GM23338 (cell line): ENCODE data around the gene GRAMD1A. TPM values are rescaled to one million over a fixed set of nuclear protein-coding genes. Genes with fewer than 3 reads are reported as not detected.
A peak's percentile ranks its signal among the peaks of the same experiment; 100 is the strongest.

Experiments
- ATAC-seq: fragments of 200-7000 bp; cut with Tn5 transposase; 3 replicates; pipeline ENCODE4 v1.9.1; 2020
- DNase-seq: peaks from one replicate; pipeline ENCODE4 v3.0.0-alpha.2; 2015; ENCODE audit warnings: low spot score
- H2AFZ ChIP-seq: fragments of 200-600 bp; sonication (generic); 2 replicates; pipeline ENCODE4 v1.8.0; 2016; ENCODE audit warnings: antibody characterized with exemption, mild to moderate bottlenecking, moderate library complexity
- H3F3A ChIP-seq: fragments of 200-600 bp; sonication (generic); replicated peaks from 2 replicates; pipeline ENCODE4 v1.8.0; 2017; ENCODE audit warnings: antibody characterized with exemption, mixed run types, low read depth
- H3K27ac ChIP-seq: fragments of 200-600 bp; sonication (generic); 2 replicates; pipeline ENCODE4 v1.6.1; 2016; ENCODE audit warnings: low read depth
- H3K27me3 ChIP-seq: fragments of 200-600 bp; sonication (generic); 2 replicates; pipeline ENCODE4 v1.8.0; 2016; ENCODE audit warnings: mild to moderate bottlenecking, mixed run types, moderate library complexity; ENCODE audit not compliant: insufficient read depth
- H3K36me3 ChIP-seq: fragments of 200-600 bp; sonication (generic); 2 replicates; pipeline ENCODE4 v1.8.0; 2016; ENCODE audit warnings: mild to moderate bottlenecking; ENCODE audit not compliant: insufficient read depth
- H3K4me1 ChIP-seq: fragments of 200-600 bp; sonication (generic); 2 replicates; pipeline ENCODE4 v1.8.0; 2016; ENCODE audit warnings: mild to moderate bottlenecking, moderate library complexity; ENCODE audit not compliant: insufficient read depth
- H3K4me2 ChIP-seq: fragments of 200-600 bp; sonication (generic); 2 replicates; pipeline ENCODE4 v1.7.1; 2017; ENCODE audit warnings: mixed run types
- H3K4me3 ChIP-seq: fragments of 200-600 bp; sonication (generic); 2 replicates; pipeline ENCODE4 v1.6.1; 2016; ENCODE audit warnings: mixed run types
- H3K79me2 ChIP-seq: fragments of 200-600 bp; sonication (generic); replicated peaks from 2 replicates; pipeline ENCODE4 v1.8.0; 2017; ENCODE audit warnings: mild to moderate bottlenecking; ENCODE audit not compliant: insufficient read depth
- H3K9me2 ChIP-seq: fragments of 200-600 bp; sonication (generic); 2 replicates; pipeline ENCODE4 v1.8.0; 2017; ENCODE audit not compliant: insufficient read depth
- H4K20me1 ChIP-seq: fragments of 200-600 bp; sonication (generic); replicated peaks from 2 replicates; pipeline ENCODE4 v1.8.0; 2017; ENCODE audit warnings: mild to moderate bottlenecking; ENCODE audit not compliant: insufficient read depth
- H3K27ac Mint-ChIP-seq: 2 replicates; pipeline ENCODE4 v1.8.0; 2020; ENCODE audit warnings: inconsistent platforms, mild to moderate bottlenecking, moderate library complexity, mixed read lengths
- H3K27me3 Mint-ChIP-seq: 3 replicates; pipeline ENCODE4 v1.8.0; 2022; ENCODE audit warnings: low read depth, mild to moderate bottlenecking, moderate library complexity, mixed read lengths, inconsistent platforms; ENCODE audit not compliant: insufficient read depth, poor library complexity
- H3K36me3 Mint-ChIP-seq: 3 replicates; pipeline ENCODE4 v1.8.0; 2021; ENCODE audit warnings: low read depth, mild to moderate bottlenecking, inconsistent platforms, moderate library complexity, mixed read lengths
- H3K4me1 Mint-ChIP-seq: 3 replicates; pipeline ENCODE4 v1.8.0; 2020; ENCODE audit warnings: mild to moderate bottlenecking, inconsistent platforms, mixed read lengths
- H3K4me3 Mint-ChIP-seq: 3 replicates; pipeline ENCODE4 v1.8.0; 2021; ENCODE audit warnings: moderate library complexity, mild to moderate bottlenecking, inconsistent platforms, mixed read lengths
- H3K9me3 Mint-ChIP-seq: 3 replicates; pipeline ENCODE4 v1.8.0; 2020; ENCODE audit warnings: moderate library complexity, mild to moderate bottlenecking, inconsistent platforms, mixed read lengths
- CREB1 ChIP-seq: fragments of 250-450 bp; sonication (Bioruptor Pico); IDR thresholded peaks from 2 replicates; pipeline ENCODE4 v1.5.0; 2020; ENCODE audit warnings: low read depth, mild to moderate bottlenecking, moderate library complexity
- CTCF ChIP-seq, 2 experiments: fragments of 200-600 bp in 1 of 2; sonication (generic) in 1 of 2; conservative IDR thresholded peaks; 2 replicates each; pipeline versions ENCODE4 v1.5.1 to v1.6.1; 2016 to 2017; ENCODE audit warnings: antibody characterized with exemption in 2 of 2, low read depth in 2 of 2, mild to moderate bottlenecking in 2 of 2, moderate library complexity in 1 of 2
- ETS1 ChIP-seq: IDR thresholded peaks from 2 replicates; pipeline ENCODE4 v1.6.1; 2016; ENCODE audit warnings: antibody characterized with exemption
- EZH2 ChIP-seq: fragments of 200-600 bp; sonication (generic); IDR thresholded peaks from one replicate; pipeline ENCODE4 v1.8.0; 2017; ENCODE audit warnings: antibody characterized with exemption, mild to moderate bottlenecking, low read depth; ENCODE audit not compliant: unreplicated experiment
- EZH2phosphoT487 ChIP-seq: fragments of 200-600 bp; sonication (generic); IDR thresholded peaks from one replicate; pipeline ENCODE4 v1.8.1; 2018; ENCODE audit warnings: antibody characterized with exemption; ENCODE audit not compliant: unreplicated experiment
- JUNB ChIP-seq: IDR thresholded peaks from one replicate; pipeline ENCODE4 v1.6.1; 2016; ENCODE audit warnings: antibody characterized with exemption; ENCODE audit not compliant: unreplicated experiment
- NANOG ChIP-seq: IDR thresholded peaks from 2 replicates; pipeline ENCODE4 v1.6.1; 2016; ENCODE audit warnings: antibody characterized with exemption, borderline replicate concordance
- POLR2AphosphoS5 ChIP-seq: IDR thresholded peaks from 2 replicates; pipeline ENCODE4 v1.6.1; 2016; ENCODE audit warnings: antibody characterized with exemption, low read depth
- STAT1 ChIP-seq: IDR thresholded peaks from one replicate; pipeline ENCODE4 v1.6.1; 2016; ENCODE audit warnings: antibody characterized with exemption; ENCODE audit not compliant: unreplicated experiment
- ZNF114 ChIP-seq: fragments of 250-450 bp; sonication (Bioruptor Pico); IDR thresholded peaks from 2 replicates; pipeline ENCODE4 v1.5.0; 2020; ENCODE audit warnings: mild to moderate bottlenecking, moderate library complexity
- ZNF331 ChIP-seq: fragments of 250-450 bp; sonication (Bioruptor Pico); IDR thresholded peaks from 2 replicates; pipeline ENCODE4 v1.5.0; 2020; ENCODE audit warnings: low read depth, mild to moderate bottlenecking, moderate library complexity
- polyA plus RNA-seq: library from polyadenylated mRNA; unstranded; fragments of >200 nt; fragmentation: Nextera tagmentation; extraction: Ambion mirVana; gene quantifications from 2 replicates; pipeline ENCODE4 v1.2.1, GENCODE V29; 2016
- total RNA-seq: library from RNA; depleted of rRNA; stranded (reverse); fragments of >200 nt; shearing (Covaris generic); gene quantifications from 2 replicates; pipeline ENCODE4 v1.2.3, GENCODE V29; 2014
- TF ChIP-seq, protein P1 (sequence below): IDR thresholded peaks from one replicate; pipeline ENCODE4 v1.6.1; 2018; ENCODE audit warnings: antibody characterized with exemption; ENCODE audit not compliant: unreplicated experiment
- TF ChIP-seq, protein P2 (sequence below): fragments of 250-450 bp; sonication (Bioruptor Pico); IDR thresholded peaks from 2 replicates; pipeline ENCODE4 v1.5.0; 2020; ENCODE audit warnings: mild to moderate bottlenecking, moderate library complexity

Gene GRAMD1A
- total and polyA plus RNA-seq, 2 experiments from 2014 or later = 122 to 174 TPM

DNA sequence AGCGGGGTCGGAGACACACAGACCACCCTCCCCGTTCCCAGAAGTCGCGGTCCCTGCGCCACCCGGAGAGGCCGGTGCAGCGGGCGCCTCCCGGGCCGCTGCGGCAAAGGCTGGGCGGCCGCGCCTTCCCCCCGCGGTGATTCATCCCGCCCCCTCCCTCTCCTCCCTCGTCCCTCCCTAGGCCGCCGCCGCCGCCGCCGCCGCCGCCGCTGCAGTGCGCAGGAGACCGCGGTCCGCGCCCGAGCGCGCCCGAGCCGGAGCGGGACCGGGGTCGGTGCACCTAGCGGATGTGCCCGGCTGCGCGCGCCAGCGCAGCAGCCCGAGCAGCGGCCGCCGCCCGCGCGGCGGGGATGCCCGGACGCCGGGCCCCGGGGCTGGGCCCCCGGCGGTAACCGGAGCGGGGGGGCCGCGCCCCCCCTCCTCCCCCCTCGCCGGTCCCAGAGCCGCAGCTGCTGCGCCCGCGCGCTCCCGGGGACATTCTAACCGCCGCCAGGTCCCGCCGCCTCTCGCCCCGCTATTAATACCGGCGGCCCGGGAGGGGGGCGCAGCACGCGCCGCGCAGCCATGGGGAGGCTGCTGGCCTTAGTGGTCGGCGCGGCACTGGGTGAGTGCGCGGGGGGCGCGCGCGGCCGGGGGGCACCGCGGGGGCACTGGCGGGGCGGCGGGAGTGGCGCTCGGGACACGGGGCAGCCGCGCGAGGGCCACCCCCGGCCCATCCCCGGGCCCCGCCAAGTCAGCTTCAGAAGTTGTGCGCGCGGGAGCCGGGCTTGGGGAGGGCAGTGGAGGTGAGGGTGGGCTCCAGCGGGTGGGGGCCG, 30.3 kb downstream of the GRAMD1A start, which contains the start of gene SCN1B:
SCN1B (plus strand) TSS at position 214 of the 815 bp plus-strand sequence; CDS start at position 565, 351 bp downstream.
- Histone ChIP-seq H3K4me3 (peak within 1 kb of the TSS; percentile 66), H3K4me2 (peak within 1 kb of the TSS; percentile 92), H3K79me2 (no peaks in the 10 kb centered on the region), H2AFZ (peak within 1 kb of the TSS; percentile 96), H3K4me1 (peaks cover 15% of the 10 kb centered on the region), H3K9me2 (no peaks in the 10 kb centered on the region), H3K27me3 (peaks cover 34% of the 10 kb centered on the region), H3K27ac (no peak within 1 kb of the TSS), H4K20me1 (peaks cover 11% of the 10 kb centered on the region; the same call in 1 of the 2 replicates), H3F3A (peaks cover 44% of the 10 kb centered on the region), H3K36me3 (peaks cover 19% of the 10 kb centered on the region)
- ATAC-seq = peak; percentile 73
- peak; percentile 83 for DNase-seq
- Mint-ChIP-seq H3K9me3 (peaks cover 7% of the 10 kb centered on the region; the same call in 2 of the 3 replicates), H3K4me1 (peaks cover 6% of the 10 kb centered on the region; the same call in 2 of the 3 replicates), H3K27me3 (peaks cover 48% of the 10 kb centered on the region), H3K36me3 (peaks cover 29% of the 10 kb centered on the region), H3K4me3 (peak within 1 kb of the TSS; percentile 75), H3K27ac (no peak within 1 kb of the TSS)
- no peak for TF ChIP-seq POLR2AphosphoS5
- no peak for TF ChIP-seq JUNB
- TF ChIP-seq STAT1 = no peak
- TF ChIP-seq EZH2 = no peak
- no peak for TF ChIP-seq ETS1
- no peak for TF ChIP-seq CREB1
- no peak for TF ChIP-seq NANOG
- no peak for TF ChIP-seq ZNF331 (CRISPR knock-in tag)
- TF ChIP-seq, protein P1, sequence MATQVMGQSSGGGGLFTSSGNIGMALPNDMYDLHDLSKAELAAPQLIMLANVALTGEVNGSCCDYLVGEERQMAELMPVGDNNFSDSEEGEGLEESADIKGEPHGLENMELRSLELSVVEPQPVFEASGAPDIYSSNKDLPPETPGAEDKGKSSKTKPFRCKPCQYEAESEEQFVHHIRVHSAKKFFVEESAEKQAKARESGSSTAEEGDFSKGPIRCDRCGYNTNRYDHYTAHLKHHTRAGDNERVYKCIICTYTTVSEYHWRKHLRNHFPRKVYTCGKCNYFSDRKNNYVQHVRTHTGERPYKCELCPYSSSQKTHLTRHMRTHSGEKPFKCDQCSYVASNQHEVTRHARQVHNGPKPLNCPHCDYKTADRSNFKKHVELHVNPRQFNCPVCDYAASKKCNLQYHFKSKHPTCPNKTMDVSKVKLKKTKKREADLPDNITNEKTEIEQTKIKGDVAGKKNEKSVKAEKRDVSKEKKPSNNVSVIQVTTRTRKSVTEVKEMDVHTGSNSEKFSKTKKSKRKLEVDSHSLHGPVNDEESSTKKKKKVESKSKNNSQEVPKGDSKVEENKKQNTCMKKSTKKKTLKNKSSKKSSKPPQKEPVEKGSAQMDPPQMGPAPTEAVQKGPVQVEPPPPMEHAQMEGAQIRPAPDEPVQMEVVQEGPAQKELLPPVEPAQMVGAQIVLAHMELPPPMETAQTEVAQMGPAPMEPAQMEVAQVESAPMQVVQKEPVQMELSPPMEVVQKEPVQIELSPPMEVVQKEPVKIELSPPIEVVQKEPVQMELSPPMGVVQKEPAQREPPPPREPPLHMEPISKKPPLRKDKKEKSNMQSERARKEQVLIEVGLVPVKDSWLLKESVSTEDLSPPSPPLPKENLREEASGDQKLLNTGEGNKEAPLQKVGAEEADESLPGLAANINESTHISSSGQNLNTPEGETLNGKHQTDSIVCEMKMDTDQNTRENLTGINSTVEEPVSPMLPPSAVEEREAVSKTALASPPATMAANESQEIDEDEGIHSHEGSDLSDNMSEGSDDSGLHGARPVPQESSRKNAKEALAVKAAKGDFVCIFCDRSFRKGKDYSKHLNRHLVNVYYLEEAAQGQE = no peak
- no peak for TF ChIP-seq CTCF (conservative IDR thresholded peaks at IDR 0.05; ENCODE audit: low read depth in 2 of 2)
- TF ChIP-seq ZNF114 (CRISPR knock-in tag) = no peak
- no peak for TF ChIP-seq EZH2phosphoT487
- TF ChIP-seq, protein P2, sequence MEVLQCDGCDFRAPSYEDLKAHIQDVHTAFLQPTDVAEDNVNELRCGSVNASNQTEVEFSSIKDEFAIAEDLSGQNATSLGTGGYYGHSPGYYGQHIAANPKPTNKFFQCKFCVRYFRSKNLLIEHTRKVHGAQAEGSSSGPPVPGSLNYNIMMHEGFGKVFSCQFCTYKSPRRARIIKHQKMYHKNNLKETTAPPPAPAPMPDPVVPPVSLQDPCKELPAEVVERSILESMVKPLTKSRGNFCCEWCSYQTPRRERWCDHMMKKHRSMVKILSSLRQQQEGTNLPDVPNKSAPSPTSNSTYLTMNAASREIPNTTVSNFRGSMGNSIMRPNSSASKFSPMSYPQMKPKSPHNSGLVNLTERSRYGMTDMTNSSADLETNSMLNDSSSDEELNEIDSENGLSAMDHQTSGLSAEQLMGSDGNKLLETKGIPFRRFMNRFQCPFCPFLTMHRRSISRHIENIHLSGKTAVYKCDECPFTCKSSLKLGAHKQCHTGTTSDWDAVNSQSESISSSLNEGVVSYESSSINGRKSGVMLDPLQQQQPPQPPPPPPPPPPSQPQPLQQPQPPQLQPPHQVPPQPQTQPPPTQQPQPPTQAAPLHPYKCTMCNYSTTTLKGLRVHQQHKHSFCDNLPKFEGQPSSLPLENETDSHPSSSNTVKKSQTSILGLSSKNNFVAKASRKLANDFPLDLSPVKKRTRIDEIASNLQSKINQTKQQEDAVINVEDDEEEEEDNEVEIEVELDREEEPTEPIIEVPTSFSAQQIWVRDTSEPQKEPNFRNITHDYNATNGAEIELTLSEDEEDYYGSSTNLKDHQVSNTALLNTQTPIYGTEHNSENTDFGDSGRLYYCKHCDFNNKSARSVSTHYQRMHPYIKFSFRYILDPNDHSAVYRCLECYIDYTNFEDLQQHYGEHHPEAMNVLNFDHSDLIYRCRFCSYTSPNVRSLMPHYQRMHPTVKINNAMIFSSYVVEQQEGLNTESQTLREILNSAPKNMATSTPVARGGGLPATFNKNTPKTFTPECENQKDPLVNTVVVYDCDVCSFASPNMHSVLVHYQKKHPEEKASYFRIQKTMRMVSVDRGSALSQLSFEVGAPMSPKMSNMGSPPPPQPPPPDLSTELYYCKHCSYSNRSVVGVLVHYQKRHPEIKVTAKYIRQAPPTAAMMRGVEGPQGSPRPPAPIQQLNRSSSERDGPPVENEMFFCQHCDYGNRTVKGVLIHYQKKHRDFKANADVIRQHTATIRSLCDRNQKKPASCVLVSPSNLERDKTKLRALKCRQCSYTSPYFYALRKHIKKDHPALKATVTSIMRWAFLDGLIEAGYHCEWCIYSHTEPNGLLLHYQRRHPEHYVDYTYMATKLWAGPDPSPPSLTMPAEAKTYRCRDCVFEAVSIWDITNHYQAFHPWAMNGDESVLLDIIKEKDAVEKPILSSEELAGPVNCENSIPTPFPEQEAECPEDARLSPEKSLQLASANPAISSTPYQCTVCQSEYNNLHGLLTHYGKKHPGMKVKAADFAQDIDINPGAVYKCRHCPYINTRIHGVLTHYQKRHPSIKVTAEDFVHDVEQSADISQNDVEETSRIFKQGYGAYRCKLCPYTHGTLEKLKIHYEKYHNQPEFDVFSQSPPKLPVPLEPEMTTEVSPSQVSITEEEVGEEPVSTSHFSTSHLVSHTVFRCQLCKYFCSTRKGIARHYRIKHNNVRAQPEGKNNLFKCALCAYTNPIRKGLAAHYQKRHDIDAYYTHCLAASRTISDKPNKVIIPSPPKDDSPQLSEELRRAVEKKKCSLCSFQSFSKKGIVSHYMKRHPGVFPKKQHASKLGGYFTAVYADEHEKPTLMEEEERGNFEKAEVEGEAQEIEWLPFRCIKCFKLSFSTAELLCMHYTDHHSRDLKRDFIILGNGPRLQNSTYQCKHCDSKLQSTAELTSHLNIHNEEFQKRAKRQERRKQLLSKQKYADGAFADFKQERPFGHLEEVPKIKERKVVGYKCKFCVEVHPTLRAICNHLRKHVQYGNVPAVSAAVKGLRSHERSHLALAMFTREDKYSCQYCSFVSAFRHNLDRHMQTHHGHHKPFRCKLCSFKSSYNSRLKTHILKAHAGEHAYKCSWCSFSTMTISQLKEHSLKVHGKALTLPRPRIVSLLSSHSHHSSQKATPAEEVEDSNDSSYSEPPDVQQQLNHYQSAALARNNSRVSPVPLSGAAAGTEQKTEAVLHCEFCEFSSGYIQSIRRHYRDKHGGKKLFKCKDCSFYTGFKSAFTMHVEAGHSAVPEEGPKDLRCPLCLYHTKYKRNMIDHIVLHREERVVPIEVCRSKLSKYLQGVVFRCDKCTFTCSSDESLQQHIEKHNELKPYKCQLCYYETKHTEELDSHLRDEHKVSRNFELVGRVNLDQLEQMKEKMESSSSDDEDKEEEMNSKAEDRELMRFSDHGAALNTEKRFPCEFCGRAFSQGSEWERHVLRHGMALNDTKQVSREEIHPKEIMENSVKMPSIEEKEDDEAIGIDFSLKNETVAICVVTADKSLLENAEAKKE (CRISPR knock-in tag) = no peak
